Measurements from ENCODE around the gene ADARB1.

Gene ADARB1

DNA sequence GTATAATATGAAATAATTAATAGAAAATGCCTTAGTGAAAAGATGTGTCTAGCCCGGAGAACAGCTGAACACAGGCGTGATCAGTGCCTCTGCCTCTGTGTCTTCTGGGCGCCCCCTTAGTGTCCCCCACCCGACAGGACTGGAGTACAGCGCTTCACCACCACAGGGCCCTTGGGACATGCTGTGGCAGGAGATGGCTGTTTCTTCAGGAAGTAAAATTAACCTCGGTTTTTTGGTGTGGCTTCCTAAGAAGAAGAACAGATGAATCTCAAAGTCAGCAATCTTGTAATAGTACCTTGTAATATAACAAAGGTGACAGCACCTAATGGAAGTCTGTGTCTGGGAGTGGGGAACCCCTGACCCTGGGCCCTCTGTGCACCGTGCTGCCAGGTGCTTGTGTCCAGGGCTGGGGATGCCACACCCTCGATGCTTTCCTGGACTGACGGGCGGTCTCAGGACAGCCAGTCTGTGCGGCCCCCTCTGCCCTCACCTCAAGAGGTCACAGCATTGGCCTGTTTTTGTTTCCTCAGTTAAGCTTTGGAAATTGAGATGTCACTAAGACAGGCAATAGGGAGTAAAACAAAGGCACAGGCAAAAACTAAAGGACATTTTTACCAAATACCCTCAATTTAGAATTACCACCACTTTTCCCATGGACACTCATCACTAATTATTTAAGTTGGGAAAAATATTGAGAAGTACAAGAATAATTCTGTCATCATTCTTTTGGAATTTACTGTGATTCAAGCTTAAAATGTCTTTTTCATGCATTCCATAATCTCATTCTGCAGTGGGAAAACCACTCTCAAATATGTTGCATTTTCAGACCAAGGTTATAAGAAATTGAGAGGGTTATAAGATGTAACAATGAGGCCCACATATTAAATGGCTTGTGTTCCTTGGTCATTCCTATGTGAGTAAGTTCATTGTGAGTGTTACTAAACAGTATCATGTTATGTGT lies 79.3 kb downstream of the ADARB1 start:
- Histone ChIP-seq H3K27ac (peak overlapping the region in 1 of 2 donors; percentile 31), H3K4me3 (no peak overlapping the region)
- peak; percentile 46 for DNase-seq (ENCODE audit: low spot score)
- TF ChIP-seq, protein P1, sequence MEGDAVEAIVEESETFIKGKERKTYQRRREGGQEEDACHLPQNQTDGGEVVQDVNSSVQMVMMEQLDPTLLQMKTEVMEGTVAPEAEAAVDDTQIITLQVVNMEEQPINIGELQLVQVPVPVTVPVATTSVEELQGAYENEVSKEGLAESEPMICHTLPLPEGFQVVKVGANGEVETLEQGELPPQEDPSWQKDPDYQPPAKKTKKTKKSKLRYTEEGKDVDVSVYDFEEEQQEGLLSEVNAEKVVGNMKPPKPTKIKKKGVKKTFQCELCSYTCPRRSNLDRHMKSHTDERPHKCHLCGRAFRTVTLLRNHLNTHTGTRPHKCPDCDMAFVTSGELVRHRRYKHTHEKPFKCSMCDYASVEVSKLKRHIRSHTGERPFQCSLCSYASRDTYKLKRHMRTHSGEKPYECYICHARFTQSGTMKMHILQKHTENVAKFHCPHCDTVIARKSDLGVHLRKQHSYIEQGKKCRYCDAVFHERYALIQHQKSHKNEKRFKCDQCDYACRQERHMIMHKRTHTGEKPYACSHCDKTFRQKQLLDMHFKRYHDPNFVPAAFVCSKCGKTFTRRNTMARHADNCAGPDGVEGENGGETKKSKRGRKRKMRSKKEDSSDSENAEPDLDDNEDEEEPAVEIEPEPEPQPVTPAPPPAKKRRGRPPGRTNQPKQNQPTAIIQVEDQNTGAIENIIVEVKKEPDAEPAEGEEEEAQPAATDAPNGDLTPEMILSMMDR (IDR thresholded peaks at IDR 0.05) = no peak

DNA sequence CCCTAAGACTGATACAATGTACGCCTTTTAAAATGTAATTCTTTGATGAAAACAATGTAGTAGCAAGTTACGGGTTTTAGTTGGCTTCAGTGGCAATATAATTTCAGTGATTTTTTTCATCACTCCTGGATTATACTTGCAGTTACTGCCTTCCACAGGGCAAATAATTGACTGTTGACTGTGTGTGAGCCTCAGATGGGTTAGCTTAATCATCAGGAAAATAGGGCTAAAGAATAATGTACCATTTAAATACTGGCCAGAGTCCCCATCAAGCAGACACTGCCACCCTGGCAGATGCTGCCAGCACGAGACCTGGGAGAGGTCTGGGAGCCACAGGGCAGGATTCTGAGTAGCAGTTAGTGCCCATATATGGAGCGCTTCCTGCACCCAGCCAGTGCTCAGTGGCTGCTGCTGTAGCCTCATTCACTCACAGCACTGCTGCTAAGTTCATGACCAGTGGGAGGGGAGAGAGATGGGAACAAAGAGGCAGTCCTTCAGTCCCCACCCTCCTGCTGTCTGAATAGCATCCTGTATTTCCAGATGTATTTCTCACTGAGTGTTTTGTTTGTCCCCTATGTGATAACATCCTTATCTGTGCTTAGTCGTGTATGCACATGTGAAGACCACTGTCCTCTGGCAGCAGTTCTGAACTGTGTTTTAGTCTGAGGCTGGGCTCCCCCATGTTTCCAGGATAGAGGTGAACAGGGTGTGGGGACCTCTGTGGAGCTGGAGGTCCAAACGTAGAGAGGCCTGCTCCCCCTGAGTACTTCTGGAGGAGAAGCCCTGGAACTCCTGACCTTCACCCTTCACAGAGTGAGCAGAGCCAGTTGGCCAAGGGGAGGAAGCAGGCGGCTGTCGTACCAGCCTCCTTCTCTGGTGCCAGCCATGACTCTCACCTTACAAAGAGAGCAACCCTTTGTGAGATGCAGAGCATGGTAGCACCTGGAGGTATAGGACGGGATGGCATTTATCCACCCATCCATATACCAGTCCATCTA lies 80.4 kb downstream of the ADARB1 start:
- peak overlapping the region in 1 of 2 donors; percentile 32 for H3K27ac ChIP-seq
- peak; percentile 72 for DNase-seq (ENCODE audit: low spot score)
- H3K4me3 ChIP-seq = no peak overlapping the region
- TF ChIP-seq, protein P1 (IDR thresholded peaks at IDR 0.05) = no peak

GRCh38 chr21:45155910-45156309 lies 81.5 kb downstream of the ADARB1 start:
- Histone ChIP-seq H3K4me3 (no peak overlapping the region), H3K27ac (no peak overlapping the region)
- peak; percentile 67 for DNase-seq (ENCODE audit: low spot score)
- TF ChIP-seq, protein P1 (IDR thresholded peaks at IDR 0.05) = no peak

DNA sequence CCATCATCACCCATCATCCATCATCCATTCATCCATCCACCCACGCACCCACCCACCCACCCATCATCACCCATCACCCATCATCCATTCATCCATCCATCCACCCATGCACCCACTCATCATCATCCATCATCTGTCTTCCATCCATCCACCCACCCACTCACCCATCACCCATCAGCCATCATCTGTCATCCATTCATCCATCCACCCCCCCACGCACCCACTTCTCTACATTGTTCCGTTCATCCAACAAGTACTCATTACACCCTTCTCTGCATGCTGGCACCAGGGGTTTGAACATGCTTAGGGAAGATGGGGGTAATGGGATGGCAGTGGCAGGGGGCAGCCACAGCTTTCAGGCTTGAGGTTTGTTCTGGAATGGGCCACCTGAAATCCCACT lies 82.1 kb downstream of the ADARB1 start:
- DNase-seq (ENCODE audit: low spot score) = peak; percentile 58
- H3K4me3 ChIP-seq = no peak overlapping the region
- TF ChIP-seq, protein P1 (IDR thresholded peaks at IDR 0.05) = no peak
- no peak overlapping the region for H3K27ac ChIP-seq

DNA sequence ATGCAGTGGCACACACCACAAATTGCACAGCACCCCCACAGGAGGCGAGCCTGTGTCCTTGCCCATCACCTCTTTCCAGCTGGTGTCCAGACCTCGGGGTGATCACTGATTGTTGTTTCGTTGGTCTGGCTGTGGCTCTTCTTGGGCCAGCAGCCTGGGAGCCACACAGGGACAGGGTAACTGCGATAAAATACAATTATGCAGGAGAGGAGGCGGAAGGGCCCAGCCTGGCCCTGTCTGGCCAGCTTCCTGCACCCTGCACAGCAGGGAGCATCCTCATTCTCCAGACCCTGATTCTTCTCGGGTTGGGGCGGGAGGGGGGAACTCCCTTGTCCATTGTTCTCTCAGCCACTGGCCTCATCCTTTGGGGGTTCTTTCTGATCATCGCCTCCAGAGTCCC lies 83.6 kb downstream of the ADARB1 start:
- TF ChIP-seq, protein P1 (IDR thresholded peaks at IDR 0.05) = no peak
- H3K27ac ChIP-seq = no peak overlapping the region
- H3K4me3 ChIP-seq = no peak overlapping the region
- no peak for DNase-seq (ENCODE audit: low spot score)

DNA sequence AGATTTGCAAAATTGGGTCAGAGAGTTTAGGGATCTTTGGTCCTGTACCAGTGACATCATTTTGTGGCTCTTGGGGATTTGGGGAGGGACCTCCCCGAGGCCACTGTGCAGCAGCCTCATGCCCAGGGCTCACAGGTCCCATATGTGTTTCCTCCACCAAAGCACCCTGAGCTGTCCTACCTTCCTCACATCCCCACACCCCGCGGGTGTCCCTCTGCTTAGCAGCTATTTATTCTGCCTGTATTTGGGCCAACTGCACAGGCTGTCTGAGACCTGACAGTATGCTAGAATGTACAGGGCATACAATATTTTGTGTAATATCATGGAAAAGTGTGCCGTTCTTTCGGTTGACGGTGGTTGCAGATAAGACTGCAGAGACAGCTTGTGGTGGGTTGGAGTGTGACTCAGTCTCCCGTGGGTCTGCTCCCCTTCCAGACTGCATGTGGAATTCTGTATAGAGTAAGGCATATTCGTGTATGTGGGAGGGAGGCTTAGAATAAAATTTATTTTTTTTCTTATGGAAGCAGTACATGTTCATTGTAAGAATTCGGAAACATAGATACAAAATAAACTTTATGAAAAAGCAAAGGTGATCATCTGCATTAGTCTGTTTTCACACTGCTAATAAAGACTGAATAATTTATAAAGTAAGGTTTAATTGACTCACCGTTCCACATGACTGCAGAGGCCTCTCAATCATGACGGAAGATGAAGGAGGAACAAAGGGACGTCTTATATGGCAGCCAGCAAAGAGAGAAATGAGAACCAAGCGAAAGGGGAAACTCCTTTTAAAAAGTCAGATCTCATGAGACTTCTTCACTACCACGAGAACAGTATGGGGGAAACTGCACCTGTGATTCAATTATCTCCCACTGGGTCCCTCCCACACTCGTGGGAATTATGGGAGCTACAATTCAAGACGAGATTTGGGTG lies 84.4 kb downstream of the ADARB1 start:
- Histone ChIP-seq H3K4me3 (no peak overlapping the region), H3K27ac (no peak overlapping the region)
- TF ChIP-seq, protein P1 (IDR thresholded peaks at IDR 0.05) = no peak
- DNase-seq (ENCODE audit: low spot score) = peak; percentile 53
